Central memory CD8-positive, alpha-beta T cell (primary cell): Measurements from ENCODE around the gene C3orf38.
"Not testable (repeated sequence)": the region's sequence is repeated elsewhere in the genome, so short reads cannot be mapped to it uniquely, and the experiment has no call there.

Experiments
- ATAC-seq: fragments of 150-1000 bp; cut with Tn5 transposase; replicated peaks from 2 replicates; pipeline ENCODE4 v1.10.0; 2022; ENCODE audit warnings: mild to moderate bottlenecking, moderate FRiP score, moderate number of reproducible peaks; ENCODE audit not compliant: poor library complexity, severe bottlenecking; ENCODE audit errors: extremely low read depth
- DNase-seq, 2 donors: peaks; one replicate each; pipeline ENCODE4 v3.0.0; 2021; ENCODE audit warnings: low spot score in 2 of 2
- H3K27ac Mint-ChIP-seq: one replicate; pipeline ENCODE4 v1.8.0; 2022; ENCODE audit warnings: low read depth, mild to moderate bottlenecking, moderate library complexity, mixed read lengths
- H3K27me3 Mint-ChIP-seq: one replicate; pipeline ENCODE4 v1.8.0; 2022; ENCODE audit warnings: mixed read lengths
- H3K36me3 Mint-ChIP-seq: one replicate; pipeline ENCODE4 v1.8.0; 2022; ENCODE audit warnings: mild to moderate bottlenecking, moderate library complexity, mixed read lengths; ENCODE audit not compliant: insufficient read depth
- H3K4me1 Mint-ChIP-seq: one replicate; pipeline ENCODE4 v1.8.0; 2022; ENCODE audit warnings: mixed read lengths
- H3K4me3 Mint-ChIP-seq: one replicate; pipeline ENCODE4 v1.8.0; 2022; ENCODE audit warnings: mild to moderate bottlenecking, moderate library complexity, mixed read lengths
- H3K9me3 Mint-ChIP-seq: one replicate; pipeline ENCODE4 v1.8.0; 2022; ENCODE audit warnings: mixed read lengths

Gene C3orf38

DNA sequence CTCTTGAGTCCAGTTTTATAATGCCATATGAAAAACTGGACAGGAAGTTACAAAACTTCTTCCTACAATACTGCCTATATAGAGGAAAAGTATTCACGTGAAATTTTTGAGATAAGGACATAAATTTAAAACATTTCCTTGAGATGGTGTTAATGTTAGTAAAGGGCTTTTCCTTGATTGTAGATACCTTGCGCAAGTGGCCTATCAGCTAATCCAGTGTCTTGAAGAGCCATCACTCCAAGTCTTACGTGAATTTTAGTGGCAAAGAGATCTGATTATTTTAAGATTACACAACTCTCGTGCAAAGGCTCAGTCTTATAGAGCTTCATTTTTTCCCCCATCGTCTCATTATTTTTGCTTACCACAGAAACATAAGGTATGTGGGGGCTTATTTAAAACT, 18.4 kb downstream of the C3orf38 start:
- H3K36me3 Mint-ChIP-seq: peaks cover 5% of the 10 kb centered on the region
- H3K27me3 Mint-ChIP-seq: no peaks in the 10 kb centered on the region
- no peak overlapping the region for H3K27ac Mint-ChIP-seq
- ATAC-seq (no peak), DNase-seq (no peak)
- peaks cover 5% of the 10 kb centered on the region for H3K4me1 Mint-ChIP-seq
- no peaks in the 10 kb centered on the region for H3K9me3 Mint-ChIP-seq
- H3K4me3 Mint-ChIP-seq: no peak overlapping the region

GRCh38 chr3:88180398-88180999, 30.7 kb downstream of the C3orf38 start:
- Mint-ChIP-seq H3K36me3 (no peaks in the 10 kb centered on the region), H3K9me3 (no peaks in the 10 kb centered on the region), H3K27me3 (peaks cover 11% of the 10 kb centered on the region), H3K4me3 (no peak overlapping the region), H3K27ac (no peak overlapping the region), H3K4me1 (peaks cover 6% of the 10 kb centered on the region)
- no peak for ATAC-seq
- no peak for DNase-seq

GRCh38 chr3:88182165-88182918, 32.6 kb downstream of the C3orf38 start:
- ATAC-seq, DNase-seq, H3K4me3 Mint-ChIP-seq, H3K4me1 Mint-ChIP-seq, H3K9me3 Mint-ChIP-seq, H3K27ac Mint-ChIP-seq, H3K36me3 Mint-ChIP-seq: not testable (repeated sequence)
- peaks cover 11% of the 10 kb centered on the region for H3K27me3 Mint-ChIP-seq

GRCh38 chr3:88188436-88188835, 38.7 kb downstream of the C3orf38 start:
- no peaks in the 10 kb centered on the region for H3K4me1 Mint-ChIP-seq
- H3K4me3 Mint-ChIP-seq: no peak overlapping the region
- H3K27ac Mint-ChIP-seq: no peak overlapping the region
- no peak for DNase-seq
- H3K36me3 Mint-ChIP-seq: no peaks in the 10 kb centered on the region
- H3K27me3 Mint-ChIP-seq: peaks cover 11% of the 10 kb centered on the region
- no peak for ATAC-seq
- H3K9me3 Mint-ChIP-seq: no peaks in the 10 kb centered on the region

GRCh38 chr3:88189361-88189810, 39.6 kb downstream of the C3orf38 start:
- Mint-ChIP-seq H3K4me1 (no peaks in the 10 kb centered on the region), H3K27me3 (peaks cover 11% of the 10 kb centered on the region), H3K9me3 (no peaks in the 10 kb centered on the region), H3K4me3 (no peak overlapping the region), H3K27ac (no peak overlapping the region), H3K36me3 (no peaks in the 10 kb centered on the region)
- ATAC-seq (no peak), DNase-seq (no peak)

DNA sequence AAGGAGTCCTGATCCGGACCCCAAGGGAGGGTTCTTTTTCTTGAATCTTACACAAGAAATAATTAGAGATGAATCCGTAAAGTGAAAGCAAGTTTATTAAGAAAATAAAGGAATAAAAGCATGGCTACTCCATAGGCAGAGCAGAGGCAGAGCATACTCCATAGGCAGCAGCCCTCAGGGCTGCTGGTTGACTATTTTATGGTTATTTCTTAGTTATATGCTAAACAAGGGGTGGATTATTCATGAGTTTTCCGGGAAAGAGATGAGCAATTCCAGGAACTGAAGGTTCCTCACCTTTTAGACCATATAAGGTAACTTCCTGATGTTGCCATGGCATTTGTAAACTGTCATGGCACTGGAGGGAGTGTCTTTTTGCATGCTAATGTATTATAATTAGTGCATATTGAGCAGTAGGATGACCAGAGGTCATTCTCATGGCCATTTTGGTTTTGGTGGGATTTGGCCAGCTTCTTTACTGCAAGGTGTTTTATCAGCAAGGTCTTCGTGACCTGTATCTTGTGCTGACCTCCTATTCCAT, 42.2 kb downstream of the C3orf38 start:
- H3K27ac Mint-ChIP-seq: no peak overlapping the region
- no peak overlapping the region for H3K4me3 Mint-ChIP-seq
- peaks cover 1% of the 10 kb centered on the region for H3K36me3 Mint-ChIP-seq
- DNase-seq (no peak), ATAC-seq (no peak)
- no peaks in the 10 kb centered on the region for H3K4me1 Mint-ChIP-seq
- H3K27me3 Mint-ChIP-seq: peaks cover 6% of the 10 kb centered on the region
- no peaks in the 10 kb centered on the region for H3K9me3 Mint-ChIP-seq

DNA sequence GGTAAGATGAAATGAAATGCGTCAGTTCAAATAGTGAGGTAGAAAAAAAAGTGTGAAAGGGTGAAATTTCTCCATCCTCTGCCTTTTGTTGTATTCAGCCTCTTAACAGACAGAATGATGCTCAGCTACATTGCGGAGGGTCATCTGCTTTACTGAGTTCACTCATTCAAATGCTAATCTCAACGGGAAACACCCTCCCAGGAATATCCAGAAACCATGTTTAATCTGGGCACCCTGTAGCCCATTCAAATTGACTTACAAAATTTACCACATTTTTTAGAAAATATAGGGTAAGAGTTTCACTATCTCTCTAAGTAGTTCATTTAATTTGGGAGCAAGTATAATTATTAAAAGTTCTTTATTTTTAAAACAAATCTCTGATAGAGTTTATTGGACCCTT, 42.9 kb downstream of the C3orf38 start:
- Mint-ChIP-seq H3K4me1 (no peaks in the 10 kb centered on the region), H3K36me3 (peaks cover 1% of the 10 kb centered on the region), H3K9me3 (no peaks in the 10 kb centered on the region), H3K27ac (no peak overlapping the region), H3K4me3 (no peak overlapping the region), H3K27me3 (peaks cover 10% of the 10 kb centered on the region)
- ATAC-seq (no peak), DNase-seq (no peak)

GRCh38 chr3:88195951-88196434, 46.2 kb downstream of the C3orf38 start:
- Mint-ChIP-seq H3K4me3 (no peak overlapping the region), H3K27me3 (peaks cover 10% of the 10 kb centered on the region), H3K27ac (no peak overlapping the region), H3K9me3 (no peaks in the 10 kb centered on the region), H3K36me3 (peaks cover 3% of the 10 kb centered on the region), H3K4me1 (no peaks in the 10 kb centered on the region)
- ATAC-seq: no peak
- DNase-seq: no peak

- Mint-ChIP-seq H3K4me3 (no peak overlapping the region), H3K4me1 (no peaks in the 10 kb centered on the region), H3K27me3 (peaks cover 10% of the 10 kb centered on the region), H3K27ac (no peak overlapping the region), H3K36me3 (peaks cover 3% of the 10 kb centered on the region), H3K9me3 (no peaks in the 10 kb centered on the region)
- DNase-seq: no peak
- no peak for ATAC-seq
Observed at GRCh38 chr3:88198121-88198520, 48.4 kb downstream of the C3orf38 start.

DNA sequence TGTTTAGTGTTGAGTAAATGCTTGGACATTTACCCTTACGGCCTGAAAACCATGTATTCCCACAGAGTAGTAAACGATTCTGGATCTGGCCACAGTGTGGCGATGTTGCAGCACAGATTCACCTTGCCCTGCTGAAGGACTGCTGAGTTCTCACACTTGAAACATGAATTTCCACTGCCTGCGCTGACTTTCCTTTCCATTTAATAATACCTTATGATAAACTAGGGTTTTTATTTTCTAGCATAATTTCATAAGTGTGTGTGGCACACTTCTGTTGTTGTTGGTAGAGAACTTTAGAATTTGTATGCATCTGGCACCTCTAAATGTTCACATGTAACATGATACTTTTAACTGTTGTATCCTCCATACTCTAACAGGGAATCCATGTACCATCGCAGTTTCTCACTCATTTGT, 53.9 kb downstream of the C3orf38 start:
- Mint-ChIP-seq H3K9me3 (no peaks in the 10 kb centered on the region), H3K27ac (no peak overlapping the region), H3K27me3 (no peaks in the 10 kb centered on the region), H3K4me3 (no peak overlapping the region), H3K36me3 (peaks cover 2% of the 10 kb centered on the region), H3K4me1 (no peaks in the 10 kb centered on the region)
- no peak for DNase-seq
- peak; percentile 65 for ATAC-seq
